Nephron (organoid): ENCODE data around the gene GALNTL6.
A peak's percentile ranks its signal among the peaks of the same experiment; 100 is the strongest.

Experiments used
- H3K27ac Mint-ChIP-seq, 3 experiments: 2 replicates each; pipeline ENCODE4 v1.8.0; 2020; ENCODE audit warnings: mixed read lengths in 3 of 3, mild to moderate bottlenecking in 2 of 3, moderate library complexity in 1 of 3
- H3K27me3 Mint-ChIP-seq: 2 replicates; pipeline ENCODE4 v1.8.0; 2021; ENCODE audit warnings: low read depth, mild to moderate bottlenecking, moderate library complexity, mixed read lengths
- H3K36me3 Mint-ChIP-seq: 2 replicates; pipeline ENCODE4 v1.8.0; 2020; ENCODE audit warnings: low read depth, mixed read lengths
- H3K4me1 Mint-ChIP-seq: 2 replicates; pipeline ENCODE4 v1.8.0; 2020; ENCODE audit warnings: mixed read lengths
- H3K4me3 Mint-ChIP-seq, 3 experiments: 2 replicates each; pipeline ENCODE4 v1.8.0; 2020; ENCODE audit warnings: mild to moderate bottlenecking in 3 of 3, mixed read lengths in 3 of 3, moderate library complexity in 2 of 3
- H3K9me3 Mint-ChIP-seq: 2 replicates; pipeline ENCODE4 v1.8.0; 2020; ENCODE audit warnings: mixed read lengths
- CTCF ChIP-seq, 3 experiments: fragments of 200-600 bp; sonication (generic); IDR thresholded peaks; one replicate each; pipeline ENCODE4 v1.5.0; 2021; ENCODE audit warnings: antibody characterized with exemption in 3 of 3; ENCODE audit not compliant: unreplicated experiment in 3 of 3

The GALNTL6 gene

DNA sequence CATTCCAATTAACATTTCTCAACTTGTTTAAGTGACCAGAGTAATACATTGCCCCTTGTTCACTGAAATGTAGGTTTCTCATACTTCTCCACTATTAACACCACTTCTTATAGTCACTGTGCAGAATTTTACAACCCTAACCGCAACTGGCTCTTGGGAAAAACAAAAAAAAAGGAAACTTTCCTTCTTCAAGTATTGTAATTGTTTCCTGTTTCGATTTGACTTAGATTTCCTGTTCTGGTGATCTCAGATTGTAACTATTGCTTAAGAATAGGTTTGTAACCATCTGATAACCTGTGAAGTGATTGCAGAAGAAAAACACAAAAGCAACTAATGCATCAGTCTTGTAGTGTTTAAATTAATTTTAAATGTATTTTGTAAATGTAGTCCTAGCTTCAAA, 760.7 kb downstream of the GALNTL6 start:
- Mint-ChIP-seq H3K27ac (no peak overlapping the region), H3K36me3 (no peaks in the 10 kb centered on the region), H3K9me3 (peaks cover 1% of the 10 kb centered on the region), H3K4me3 (no peak overlapping the region), H3K4me1 (no peaks in the 10 kb centered on the region), H3K27me3 (peaks cover 4% of the 10 kb centered on the region)
- TF ChIP-seq CTCF (IDR thresholded peaks at IDR 0.05; ENCODE audit: unreplicated experiment in 3 of 3) = no peak

DNA sequence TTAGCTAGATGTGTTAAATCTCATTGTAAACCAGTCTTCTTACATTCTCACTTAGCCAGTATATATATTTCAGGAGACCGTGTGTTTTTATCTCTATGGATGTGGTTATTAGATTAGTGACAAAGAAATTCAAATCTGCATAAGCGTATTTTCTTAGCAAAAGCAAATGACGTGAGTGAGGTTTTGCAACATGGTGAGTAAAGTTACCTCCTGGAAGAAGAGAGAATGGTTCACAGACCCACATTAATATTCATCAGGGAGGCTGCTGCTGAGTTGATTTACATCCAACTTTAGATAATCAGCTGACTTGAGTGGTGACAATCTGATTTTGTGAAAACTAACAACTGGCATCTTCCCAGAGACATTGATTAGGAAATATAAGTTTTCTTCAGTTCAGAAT, 765.5 kb downstream of the GALNTL6 start:
- no peak overlapping the region for H3K27ac Mint-ChIP-seq
- no peaks in the 10 kb centered on the region for H3K4me1 Mint-ChIP-seq
- no peak overlapping the region for H3K4me3 Mint-ChIP-seq
- H3K36me3 Mint-ChIP-seq = no peaks in the 10 kb centered on the region
- no peak for TF ChIP-seq CTCF (IDR thresholded peaks at IDR 0.05; ENCODE audit: unreplicated experiment in 3 of 3)
- peaks cover 3% of the 10 kb centered on the region for H3K27me3 Mint-ChIP-seq
- H3K9me3 Mint-ChIP-seq = no peaks in the 10 kb centered on the region

DNA sequence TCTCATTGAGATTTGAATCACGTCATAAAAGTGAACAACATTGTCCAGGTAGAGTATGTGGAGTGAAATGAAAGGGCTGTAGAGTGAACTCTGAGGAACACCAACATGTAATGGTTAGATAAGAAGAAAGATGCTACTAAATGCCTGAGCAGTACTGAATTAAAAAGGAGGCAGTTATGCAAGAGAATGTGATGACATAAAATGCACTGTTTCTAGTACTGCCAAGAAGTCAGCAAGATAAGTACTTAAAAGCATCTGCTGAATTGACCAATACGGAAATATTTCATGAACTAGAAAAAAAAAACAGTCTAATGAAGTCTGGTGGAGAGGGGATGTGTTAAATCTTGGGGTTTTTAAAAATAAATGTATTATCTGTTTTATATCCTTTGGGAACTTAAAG, 771.6 kb downstream of the GALNTL6 start:
- Mint-ChIP-seq H3K4me1 (no peaks in the 10 kb centered on the region), H3K4me3 (no peak overlapping the region), H3K27me3 (no peaks in the 10 kb centered on the region), H3K27ac (no peak overlapping the region), H3K9me3 (no peaks in the 10 kb centered on the region), H3K36me3 (no peaks in the 10 kb centered on the region)
- no peak for TF ChIP-seq CTCF (IDR thresholded peaks at IDR 0.05; ENCODE audit: unreplicated experiment in 3 of 3)

GRCh38 chr4:172596206-172596605, 783.0 kb downstream of the GALNTL6 start:
- Mint-ChIP-seq H3K9me3 (no peaks in the 10 kb centered on the region), H3K36me3 (no peaks in the 10 kb centered on the region), H3K27ac (no peak overlapping the region), H3K4me1 (no peaks in the 10 kb centered on the region), H3K27me3 (no peaks in the 10 kb centered on the region), H3K4me3 (no peak overlapping the region)
- TF ChIP-seq CTCF (IDR thresholded peaks at IDR 0.05; ENCODE audit: unreplicated experiment in 3 of 3) = no peak

DNA sequence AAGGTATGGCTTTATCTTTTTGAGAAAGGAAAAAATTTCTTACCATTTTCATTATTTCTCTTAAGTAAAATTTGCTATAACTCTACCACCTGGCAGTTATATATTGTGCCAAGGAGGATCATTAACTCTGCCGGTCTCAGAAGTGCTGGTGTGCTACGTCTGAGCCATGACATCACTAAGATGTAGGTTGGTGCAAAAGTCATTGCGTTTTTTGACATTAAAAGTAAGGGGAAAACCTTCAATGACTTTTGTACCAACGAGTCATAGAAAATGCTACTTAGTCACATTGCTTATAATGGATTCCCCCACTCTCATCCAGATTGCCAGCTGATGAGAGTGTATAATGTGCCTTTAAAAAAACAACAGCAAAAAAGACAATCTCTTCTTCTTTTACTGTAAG, 786.4 kb downstream of the GALNTL6 start:
- no peak overlapping the region for H3K4me3 Mint-ChIP-seq
- H3K27me3 Mint-ChIP-seq = no peaks in the 10 kb centered on the region
- H3K4me1 Mint-ChIP-seq = no peaks in the 10 kb centered on the region
- no peaks in the 10 kb centered on the region for H3K9me3 Mint-ChIP-seq
- no peaks in the 10 kb centered on the region for H3K36me3 Mint-ChIP-seq
- H3K27ac Mint-ChIP-seq = no peak overlapping the region
- no peak for TF ChIP-seq CTCF (IDR thresholded peaks at IDR 0.05; ENCODE audit: unreplicated experiment in 3 of 3)

- Mint-ChIP-seq H3K36me3 (no peaks in the 10 kb centered on the region), H3K27ac (peak overlapping the region in 1 of 3 experiments; percentile 66), H3K27me3 (no peaks in the 10 kb centered on the region), H3K4me3 (no peak overlapping the region), H3K4me1 (no peaks in the 10 kb centered on the region), H3K9me3 (no peaks in the 10 kb centered on the region)
- TF ChIP-seq CTCF (IDR thresholded peaks at IDR 0.05; ENCODE audit: unreplicated experiment in 3 of 3) = no peak
Observed at GRCh38 chr4:172601195-172601594, 788.0 kb downstream of the GALNTL6 start.
